H1 (cell line): ENCODE results near the gene HIVEP3. TPM values are rescaled to one million over a fixed set of nuclear protein-coding genes. Genes with fewer than 3 reads are reported as not detected.

Experiments used
- CTCF ChIA-PET: fragments of 300-600 bp; sonication (Branson Sonifier 250); formaldehyde crosslinking; loops from one replicate; lab custom pipeline; 2021; ENCODE audit not compliant: partially characterized antibody; lab: Charles Lee
- POLR2A ChIA-PET: fragments of 300-600 bp; sonication (Branson Sonifier 250); formaldehyde crosslinking; loops from one replicate; lab custom pipeline; 2021; ENCODE audit warnings: inconsistent platforms; ENCODE audit not compliant: partially characterized antibody; lab: Charles Lee
- DNase-seq, 2 experiments: peaks; one replicate each; pipeline versions ENCODE4 v3.0.0 to v3.0.0-alpha.2; 2010 to 2022; ENCODE audit warnings: low spot score in 2 of 2, low read depth in 1 of 2, mixed read lengths in 1 of 2
- FAIRE-seq: peaks from 2 replicates; lab custom pipeline; 2011; peaks lifted over from hg19 to GRCh38; lab: Jason Lieb, UNC
- H2AFZ ChIP-seq: 2 replicates; pipeline ENCODE4 v1.8.1; 2012; ENCODE audit warnings: low read length, inconsistent platforms
- H2AK5ac ChIP-seq: 2 replicates; pipeline ENCODE4 v1.6.1; 2013; ENCODE audit warnings: low read depth, low read length
- H2BK120ac ChIP-seq: replicated peaks from 2 replicates; pipeline ENCODE3; 2013; ENCODE audit warnings: low read depth, low read length, inconsistent platforms
- H2BK12ac ChIP-seq: 2 replicates; pipeline ENCODE4 v1.6.1; 2013; ENCODE audit warnings: low read depth, low read length
- H2BK15ac ChIP-seq: 2 replicates; pipeline ENCODE4 v1.6.1; 2013; ENCODE audit warnings: low read length
- H2BK20ac ChIP-seq: 2 replicates; pipeline ENCODE4 v1.6.1; 2013; ENCODE audit warnings: low read length
- H2BK5ac ChIP-seq: 2 replicates; pipeline ENCODE4 v1.6.1; 2013; ENCODE audit warnings: low read depth, low read length
- H3K14ac ChIP-seq: 2 replicates; pipeline ENCODE4 v1.6.1; 2013; ENCODE audit warnings: inconsistent platforms; ENCODE audit not compliant: insufficient read length
- H3K18ac ChIP-seq: 2 replicates; pipeline ENCODE4 v1.6.1; 2013; ENCODE audit warnings: low read length; ENCODE audit errors: extremely low read depth
- H3K23ac ChIP-seq: 2 replicates; pipeline ENCODE4 v1.6.1; 2013; ENCODE audit warnings: inconsistent platforms; ENCODE audit not compliant: insufficient read length
- H3K23me2 ChIP-seq: 2 replicates; pipeline ENCODE4 v1.6.1; 2013; ENCODE audit warnings: low read depth, low read length
- H3K27ac ChIP-seq: 2 replicates; pipeline ENCODE4 v1.6.1; 2011; ENCODE audit warnings: low read depth, low read length, inconsistent platforms
- H3K27me3 ChIP-seq, 4 experiments: replicated peaks in 1 of 4; 1 replicate in 1 of 4; 2 replicates in 3 of 4; pipeline versions ENCODE4 v1.6.1 to v1.8.1; 2011 to 2013; ENCODE audit warnings: low read length in 3 of 4, mild to moderate bottlenecking in 3 of 4, inconsistent platforms in 2 of 4, mixed read lengths in 2 of 4, moderate library complexity in 1 of 4; ENCODE audit not compliant: control insufficient read depth in 3 of 4, insufficient read depth in 3 of 4; ENCODE audit errors: extremely low read depth in 1 of 4
- H3K36me3 ChIP-seq, 4 experiments: 2 replicates each; pipeline versions ENCODE4 v1.6.1 to v1.8.1; 2011 to 2013; ENCODE audit warnings: mild to moderate bottlenecking in 4 of 4, low read length in 3 of 4, moderate library complexity in 2 of 4, control low read depth in 1 of 4, inconsistent platforms in 1 of 4; ENCODE audit not compliant: insufficient read depth in 4 of 4, control insufficient read depth in 2 of 4
- H3K4ac ChIP-seq: replicated peaks from 2 replicates; pipeline ENCODE3; 2013; ENCODE audit warnings: low read length, low read depth, mixed read lengths, inconsistent platforms; ENCODE audit not compliant: insufficient read length
- H3K4me1 ChIP-seq, 4 experiments: replicated peaks in 1 of 4; 1 replicate in 1 of 4; 2 replicates in 3 of 4; pipeline versions ENCODE4 v1.6.1 to v1.8.1; 2011 to 2013; ENCODE audit warnings: low read length in 3 of 4, inconsistent platforms in 2 of 4, mixed read lengths in 1 of 4; ENCODE audit not compliant: insufficient read depth in 4 of 4, control insufficient read depth in 3 of 4
- H3K4me2 ChIP-seq, 2 experiments: 2 replicates each; pipeline versions ENCODE4 v1.6.1 to v1.8.1; 2011 to 2013; ENCODE audit warnings: low read depth in 2 of 2, low read length in 2 of 2, control low read depth in 1 of 2, inconsistent platforms in 1 of 2, mild to moderate bottlenecking in 1 of 2; ENCODE audit not compliant: insufficient read depth in 1 of 2
- H3K4me3 ChIP-seq, 4 experiments: fragments of 200-600, 300-600 bp in 1 of 4; sonication (generic), shearing (Covaris generic), sonication (Bioruptor Twin) in 1 of 4; 2 replicates each; pipeline versions ENCODE4 v1.5.1 to v1.8.1; 2011 to 2016; ENCODE audit warnings: low read length in 4 of 4, low read depth in 3 of 4, control low read depth in 2 of 4, inconsistent platforms in 2 of 4, mild to moderate bottlenecking in 2 of 4, mixed read lengths in 1 of 4, moderate library complexity in 1 of 4; ENCODE audit not compliant: insufficient read depth in 2 of 4; ENCODE audit errors: extremely low read depth in 1 of 4
- H3K56ac ChIP-seq: replicated peaks from 2 replicates; pipeline ENCODE3; 2013; ENCODE audit warnings: low read depth, mild to moderate bottlenecking, mixed read lengths, low read length, inconsistent platforms; ENCODE audit not compliant: insufficient read length
- H3K79me1 ChIP-seq: 2 replicates; pipeline ENCODE4 v1.6.1; 2013; ENCODE audit warnings: low read depth, low read length, control low read depth
- H3K79me2 ChIP-seq, 2 experiments: 2 replicates each; pipeline versions ENCODE4 v1.6.1 to v1.8.1; 2012 to 2013; ENCODE audit warnings: low read length in 2 of 2, mild to moderate bottlenecking in 2 of 2, inconsistent platforms in 1 of 2; ENCODE audit not compliant: insufficient read depth in 2 of 2, control insufficient read depth in 1 of 2
- H3K9ac ChIP-seq, 4 experiments: replicated peaks in 1 of 4; 1 replicate in 1 of 4; 2 replicates in 3 of 4; pipeline versions ENCODE4 v1.6.1 to v1.8.1; 2011 to 2013; ENCODE audit warnings: low read depth in 3 of 4, low read length in 3 of 4, control low read depth in 2 of 4, mild to moderate bottlenecking in 2 of 4, moderate library complexity in 2 of 4, inconsistent platforms in 1 of 4; ENCODE audit errors: extremely low read depth in 1 of 4
- H3K9me3 ChIP-seq, 2 experiments: 2 replicates each; pipeline versions ENCODE4 v1.6.1 to v1.8.1; 2012 to 2013; ENCODE audit warnings: mild to moderate bottlenecking in 2 of 2, moderate library complexity in 2 of 2, control low read depth in 1 of 2, inconsistent platforms in 1 of 2, low read depth in 1 of 2, low read length in 1 of 2, mixed read lengths in 1 of 2; ENCODE audit not compliant: insufficient read depth in 2 of 2
- H4K20me1 ChIP-seq, 2 experiments: replicated peaks in 1 of 2; 2 replicates each; pipeline versions ENCODE3 to v1.8.1; 2011 to 2013; ENCODE audit warnings: inconsistent platforms in 2 of 2, low read length in 2 of 2, mild to moderate bottlenecking in 1 of 2; ENCODE audit not compliant: insufficient read depth in 2 of 2, control insufficient read depth in 1 of 2
- H4K5ac ChIP-seq: 2 replicates; pipeline ENCODE4 v1.6.1; 2013; ENCODE audit warnings: low read length, low read depth, mixed read lengths, inconsistent platforms; ENCODE audit not compliant: insufficient read length
- H4K8ac ChIP-seq: 2 replicates; pipeline ENCODE4 v1.8.0; 2013; ENCODE audit warnings: mild to moderate bottlenecking, moderate library complexity, low read length, inconsistent platforms; ENCODE audit not compliant: insufficient read depth; ENCODE audit errors: extremely low read depth
- H4K91ac ChIP-seq: replicated peaks from 2 replicates; pipeline ENCODE3; 2013; ENCODE audit warnings: low read length, mixed read lengths, inconsistent platforms; ENCODE audit not compliant: insufficient read length
- ASH2L ChIP-seq: fragments of 200-600, 300-600 bp; sonication (generic); IDR thresholded peaks from one replicate; pipeline ENCODE4 v1.7.1; 2017; ENCODE audit warnings: low read length
- BRCA1 ChIP-seq: IDR thresholded peaks from 2 replicates; pipeline ENCODE4 v1.6.1; 2012; ENCODE audit warnings: low read depth, low read length, improper control_type of control experiment
- CREB1 ChIP-seq: IDR thresholded peaks from 2 replicates; pipeline ENCODE4 v1.6.1; 2012; ENCODE audit warnings: inconsistent platforms
- HDAC2 ChIP-seq, 2 experiments: fragments of 300-600 bp in 1 of 2; sonication (generic) in 1 of 2; IDR thresholded peaks; 2 replicates each; pipeline ENCODE4 v1.6.1; 2011 to 2012; ENCODE audit warnings: low read depth in 2 of 2, low read length in 2 of 2, mild to moderate bottlenecking in 2 of 2, moderate library complexity in 2 of 2, borderline replicate concordance in 1 of 2, inconsistent platforms in 1 of 2
- KDM5A ChIP-seq: fragments of 200-600 bp; IDR thresholded peaks from 2 replicates; pipeline ENCODE4 v1.7.1; 2012; ENCODE audit warnings: mild to moderate bottlenecking, low read length, inconsistent platforms, mixed read lengths
- MAFK ChIP-seq: IDR thresholded peaks from 2 replicates; pipeline ENCODE4 v1.6.1; 2012; ENCODE audit warnings: low read depth, mild to moderate bottlenecking, improper control_type of control experiment, low read length
- MAX ChIP-seq: IDR thresholded peaks from 2 replicates; pipeline ENCODE4 v1.6.1; 2012; ENCODE audit warnings: inconsistent platforms
- NANOG ChIP-seq: IDR thresholded peaks from 2 replicates; pipeline ENCODE4 v1.6.1; 2011; ENCODE audit warnings: low read length, low read depth, mild to moderate bottlenecking, inconsistent platforms; ENCODE audit not compliant: insufficient read depth, poor library complexity, severe bottlenecking
- PHF8 ChIP-seq: fragments of 200-600 bp; sonication (generic); conservative IDR thresholded peaks from 2 replicates; pipeline ENCODE4 v1.7.1; 2012; ENCODE audit warnings: low read depth, mild to moderate bottlenecking, inconsistent platforms, low read length, moderate library complexity
- POLR2A ChIP-seq, 2 experiments: IDR thresholded peaks; 1 replicate in 1 of 2; 2 replicates in 1 of 2; pipeline ENCODE4 v1.6.1; 2011; ENCODE audit warnings: low read depth in 2 of 2, low read length in 2 of 2, mild to moderate bottlenecking in 2 of 2; ENCODE audit errors: control extremely low read depth in 1 of 2
- SP1 ChIP-seq: IDR thresholded peaks from 2 replicates; pipeline ENCODE4 v1.6.1; 2011; ENCODE audit warnings: low read depth, low read length
- SP4 ChIP-seq: IDR thresholded peaks from 2 replicates; pipeline ENCODE4 v1.6.1; 2012; ENCODE audit warnings: low read length, inconsistent platforms
- SRF ChIP-seq: IDR thresholded peaks from 2 replicates; pipeline ENCODE4 v1.6.1; 2011; ENCODE audit warnings: mild to moderate bottlenecking, low read depth, low read length, moderate library complexity
- TEAD4 ChIP-seq: IDR thresholded peaks from 2 replicates; pipeline ENCODE4 v1.6.1; 2012; ENCODE audit warnings: low read depth, low read length, inconsistent platforms, mixed read lengths
- USF2 ChIP-seq: IDR thresholded peaks from 2 replicates; pipeline ENCODE4 v1.6.1; 2011; ENCODE audit warnings: low read length, improper control_type of control experiment
- WGBS, 2 experiments: shearing (Covaris generic) in 1 of 2; methylation state at CpG; one replicate each; pipeline versions ENCODE4 v1.1.6 to v1.1.7; 2013 to 2015; ENCODE audit warnings: low lambda C conversion rate in 2 of 2, mixed read lengths in 2 of 2, inconsistent platforms in 1 of 2, low coverage in 1 of 2, missing lambda C conversion rate in 1 of 2; ENCODE audit not compliant: insufficient replicate concordance in 2 of 2, insufficient coverage in 1 of 2, insufficient read length in 1 of 2; ENCODE audit errors: extremely low coverage in 1 of 2, missing lambda C conversion rate in 1 of 2; 5-methylcytosine and 5-hydroxymethylcytosine counted together
- polyA plus RNA-seq, 7 experiments: library from polyadenylated mRNA; depleted of rRNA in 3 of 7; stranded (reverse) in 5 of 7; unstranded in 2 of 7; fragments of >200 nt in 5 of 7; fragments of 200-250 nt in 2 of 7; gene quantifications; 1 replicate in 5 of 7; 2 replicates in 1 of 7; 4 replicates in 1 of 7; pipeline versions ENCODE4 v1.2.1 to v1.2.3, GENCODE V29; 2011 to 2013; ENCODE audit warnings: missing spikeins in 2 of 7, mixed read lengths in 2 of 7
- total RNA-seq: library from RNA; stranded (reverse); fragmentation: NEBNext Ultra II Directional; extraction: Animal tissue kit (Norgen Biotek cat#: 25700); gene quantifications from 2 replicates; pipeline ENCODE4 v1.2.1, GENCODE V29; 2021

Gene HIVEP3
- total and polyA plus RNA-seq, 2 of the 8 experiments (the other 6 are each of a cell fraction or from before 2014, with no cell fraction given) = 0.24 to 0.69 TPM

- H3K4ac ChIP-seq = no peak overlapping the region
- no peak overlapping the region for H2AK5ac ChIP-seq
- H3K23ac ChIP-seq = no peak overlapping the region
- no peak overlapping the region for H3K14ac ChIP-seq
- H4K91ac ChIP-seq = no peak overlapping the region
- no peak overlapping the region for H2BK20ac ChIP-seq
- H3K79me2 ChIP-seq = no peaks in the 10 kb centered on the region
- H4K20me1 ChIP-seq = no peaks in the 10 kb centered on the region
- CTCF ChIA-PET = interaction anchor here (1.0 to 2.1 kb wide), 9 partner anchors 18 to 950 kb away, joined by 3 to 7 read pairs (median 3); no protein-coding TSS in a partner anchor
- H4K8ac ChIP-seq = no peak overlapping the region
- no peaks in the 10 kb centered on the region for H3K9me3 ChIP-seq
- no peak overlapping the region for H3K56ac ChIP-seq
- H3K9ac ChIP-seq = no peak overlapping the region
- no peaks in the 10 kb centered on the region for H3K27me3 ChIP-seq
- no peak overlapping the region for H3K18ac ChIP-seq
- no peaks in the 10 kb centered on the region for H3K23me2 ChIP-seq
- DNase-seq (no peak), FAIRE-seq (no peak)
- no peak overlapping the region for H4K5ac ChIP-seq
- WGBS, 2 experiments = 85% methylated on average over 2 of the region's 2 CpGs; no CpG with 5 or more reads in 1 of the 2 experiments
- H2BK12ac ChIP-seq = no peak overlapping the region
- no peak overlapping the region for H2BK15ac ChIP-seq
- H3K27ac ChIP-seq = no peak overlapping the region
- H2BK120ac ChIP-seq = no peak overlapping the region
- POLR2A ChIA-PET = no interaction called here
- no peak overlapping the region for H2AFZ ChIP-seq
- H3K4me3 ChIP-seq = no peak overlapping the region
- no peaks in the 10 kb centered on the region for H3K79me1 ChIP-seq
- H2BK5ac ChIP-seq = no peak overlapping the region
- no peak overlapping the region for H3K4me2 ChIP-seq
- peaks cover 0 to 7% (median 0%) of the 10 kb centered on the region in 4 experiments; a peak in 6 of 7 replicates for H3K4me1 ChIP-seq
- no peaks in the 10 kb centered on the region for H3K36me3 ChIP-seq
- TF ChIP-seq MAX (no peak), SRF (no peak), BRCA1 (no peak), SP1 (no peak), USF2 (no peak), CREB1 (no peak), MAFK (no peak), HDAC2 (IDR thresholded peaks at IDR 0.05; ENCODE audit: borderline replicate concordance in 1 of 2, low read depth in 2 of 2, low read length in 2 of 2) (no peak), NANOG (no peak), PHF8 (no peak), KDM5A (no peak), ASH2L (no peak), TEAD4 (no peak), SP4 (no peak), POLR2A (IDR thresholded peaks at IDR 0.05; ENCODE audit: control extremely low read depth in 1 of 2, low read depth in 2 of 2, low read length in 2 of 2) (no peak)
These were observed 138.4 kb downstream of the HIVEP3 start for GRCh38 chr1:41780322-41780721.
